ENCODE results near the gene JAG1.
"Not testable (repeated sequence)": the region's sequence is repeated elsewhere in the genome, so short reads cannot be mapped to it uniquely, and the experiment has no call there.

JAG1 gene

DNA sequence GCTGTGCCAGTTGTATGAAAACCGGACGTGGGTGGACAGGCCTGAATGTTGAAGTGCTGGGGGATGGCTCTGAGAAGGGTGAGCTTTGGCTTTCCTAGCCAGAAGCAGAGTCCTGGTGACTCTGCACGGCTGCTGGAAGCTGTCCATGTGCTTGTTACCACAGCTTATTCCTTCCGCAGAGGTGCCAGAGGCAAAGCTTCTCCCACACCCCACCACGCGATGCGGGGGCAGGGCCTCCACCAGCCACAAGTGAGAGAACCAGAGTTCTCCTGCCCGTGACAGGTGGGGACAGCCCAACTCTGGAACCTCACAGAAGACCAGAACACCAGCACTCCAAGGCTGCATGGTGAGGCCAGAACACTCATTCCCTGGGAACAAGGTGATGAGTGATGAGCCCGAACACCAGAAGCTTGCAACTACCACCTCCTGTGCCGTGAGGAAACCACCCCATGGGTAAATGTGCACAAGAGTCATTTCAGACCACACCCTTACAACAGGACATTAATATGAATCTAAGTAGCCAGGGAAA is 36.7 kb downstream of the JAG1 start:
- no peak for DNase-seq (ENCODE audit: low spot score)

DNA sequence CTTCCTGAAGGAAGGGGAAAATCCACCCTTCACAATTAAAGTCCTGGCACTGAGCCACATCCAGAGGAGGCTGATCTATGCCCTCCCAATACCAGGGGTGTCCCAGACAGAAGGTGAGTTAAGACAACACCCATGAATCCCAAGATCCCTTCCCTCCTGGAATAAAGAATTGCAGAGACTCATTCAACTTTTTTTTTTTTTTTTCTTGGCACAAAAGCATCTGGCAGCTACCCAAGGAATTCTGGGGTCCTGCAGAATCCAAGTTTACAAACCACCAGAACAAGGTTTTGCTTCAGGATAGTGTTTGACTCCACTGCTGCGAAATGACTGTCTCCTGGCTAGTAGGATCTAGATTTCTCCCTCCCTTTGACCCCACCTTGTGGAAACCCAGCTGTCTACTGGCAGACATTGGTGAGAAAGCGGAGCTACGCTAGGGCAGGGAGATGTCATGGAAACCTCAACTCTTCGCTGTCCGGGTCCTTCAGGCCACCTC is 37.4 kb downstream of the JAG1 start:
- no peak for DNase-seq (ENCODE audit: low spot score)

DNA sequence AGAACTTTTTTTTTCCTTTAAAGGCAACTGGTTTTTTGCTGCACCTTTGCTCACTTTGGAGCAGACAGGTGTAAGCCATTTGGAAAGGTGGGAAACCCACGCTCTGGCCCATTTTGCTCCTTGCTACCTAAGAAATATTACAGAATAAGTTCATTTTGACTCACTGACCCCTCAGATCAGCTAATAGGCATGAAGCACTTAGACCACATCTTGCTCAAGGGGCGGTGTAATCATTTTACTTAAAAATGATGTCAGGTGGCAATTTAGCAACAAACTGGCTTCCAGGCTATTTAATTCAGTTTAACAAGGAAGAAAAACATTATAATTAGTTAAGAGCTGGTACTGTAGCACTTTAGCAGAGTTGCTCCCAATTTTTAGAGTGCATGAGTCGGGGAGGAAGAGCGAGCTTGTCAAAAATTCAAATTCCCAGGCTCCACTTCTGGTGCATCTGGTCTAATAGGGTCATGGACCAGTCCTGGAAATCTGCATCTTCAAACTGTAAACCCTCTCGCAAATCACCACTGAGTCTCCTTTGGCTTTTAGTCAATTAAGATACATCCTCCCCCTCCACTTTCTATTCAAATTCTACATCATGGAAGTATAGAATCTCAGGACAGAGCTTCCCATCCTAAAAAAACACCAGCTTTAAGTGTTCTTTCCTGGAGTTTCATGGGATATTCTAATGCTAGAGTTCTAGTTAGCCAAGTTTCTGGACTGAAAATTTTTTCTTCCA is 38.2 kb downstream of the JAG1 start:
- DNase-seq (ENCODE audit: low spot score) = no peak

DNA sequence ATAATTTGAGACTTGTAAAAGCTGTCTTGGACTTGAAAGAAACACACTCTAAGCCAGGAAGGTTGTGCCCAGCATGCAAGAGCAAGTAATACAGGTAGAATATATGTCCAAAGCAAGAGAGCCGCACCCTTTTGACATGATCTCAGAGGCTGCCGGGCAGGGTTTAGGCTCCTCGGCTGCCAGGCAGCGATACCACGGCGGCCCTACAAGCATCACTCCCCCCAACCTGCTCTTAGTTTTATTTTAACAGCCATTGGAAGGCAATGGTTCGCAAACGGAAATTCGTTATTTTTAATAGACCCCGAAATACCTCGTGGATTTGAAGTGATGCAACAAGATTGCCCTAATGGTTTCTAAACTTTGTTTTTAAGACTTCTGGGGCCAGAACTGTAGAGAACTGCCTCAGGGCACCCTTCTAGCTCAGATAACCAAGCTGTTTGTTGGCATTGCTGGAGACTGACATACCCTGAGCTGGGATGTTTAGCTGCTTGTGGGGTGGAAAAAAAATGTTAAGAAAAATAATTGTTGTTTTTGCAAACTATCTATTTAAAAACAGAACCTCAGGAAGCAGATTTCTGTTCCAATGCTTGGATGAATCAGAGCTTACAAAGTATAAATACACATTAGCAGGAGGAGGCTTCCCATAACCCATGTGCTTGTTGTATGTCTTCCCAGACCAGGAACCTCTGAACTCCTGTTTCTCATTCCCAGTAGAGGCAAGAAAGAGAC is 39.0 kb downstream of the JAG1 start:
- DNase-seq (ENCODE audit: low spot score) = no peak

DNA sequence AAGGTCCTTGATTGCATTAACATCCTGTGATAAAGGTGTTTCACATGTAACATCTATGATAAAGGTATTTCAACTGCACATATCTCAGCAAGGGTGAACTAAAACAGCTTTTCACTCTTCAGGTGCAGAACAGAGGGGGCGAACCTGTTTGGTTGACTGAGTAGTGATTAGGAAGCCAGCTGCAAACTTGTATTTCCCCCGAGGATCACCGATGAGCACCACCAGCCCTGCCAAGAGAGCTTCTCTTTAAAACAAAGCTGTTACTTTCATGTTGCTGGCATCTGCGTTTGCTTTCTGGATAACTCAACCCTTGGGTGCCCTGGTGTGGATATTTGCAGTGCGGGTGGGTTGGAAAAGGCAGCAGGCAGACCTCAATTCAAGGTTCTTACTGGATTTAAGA is 39.6 kb downstream of the JAG1 start:
- no peak for DNase-seq (ENCODE audit: low spot score)

DNA sequence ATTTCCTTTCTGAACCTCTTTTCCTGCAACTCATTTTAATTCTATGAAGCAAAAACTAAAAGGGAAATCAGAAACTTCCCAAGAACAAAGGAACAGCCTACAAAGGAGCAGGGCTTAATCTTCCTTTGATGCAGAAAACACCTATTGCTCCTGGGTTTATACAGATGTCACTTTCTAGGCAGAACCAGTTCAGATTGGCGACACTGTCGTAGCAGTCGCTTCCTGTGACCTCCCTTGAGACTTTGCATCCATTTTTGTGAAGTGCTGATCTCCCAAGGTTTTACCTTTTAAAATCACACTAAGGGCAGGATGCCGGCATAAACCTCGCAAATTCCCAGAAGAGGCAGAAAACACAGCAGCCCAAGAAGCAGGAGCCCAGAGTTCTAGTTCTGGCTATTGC is 40.1 kb downstream of the JAG1 start:
- DNase-seq (ENCODE audit: low spot score) = no peak

DNA sequence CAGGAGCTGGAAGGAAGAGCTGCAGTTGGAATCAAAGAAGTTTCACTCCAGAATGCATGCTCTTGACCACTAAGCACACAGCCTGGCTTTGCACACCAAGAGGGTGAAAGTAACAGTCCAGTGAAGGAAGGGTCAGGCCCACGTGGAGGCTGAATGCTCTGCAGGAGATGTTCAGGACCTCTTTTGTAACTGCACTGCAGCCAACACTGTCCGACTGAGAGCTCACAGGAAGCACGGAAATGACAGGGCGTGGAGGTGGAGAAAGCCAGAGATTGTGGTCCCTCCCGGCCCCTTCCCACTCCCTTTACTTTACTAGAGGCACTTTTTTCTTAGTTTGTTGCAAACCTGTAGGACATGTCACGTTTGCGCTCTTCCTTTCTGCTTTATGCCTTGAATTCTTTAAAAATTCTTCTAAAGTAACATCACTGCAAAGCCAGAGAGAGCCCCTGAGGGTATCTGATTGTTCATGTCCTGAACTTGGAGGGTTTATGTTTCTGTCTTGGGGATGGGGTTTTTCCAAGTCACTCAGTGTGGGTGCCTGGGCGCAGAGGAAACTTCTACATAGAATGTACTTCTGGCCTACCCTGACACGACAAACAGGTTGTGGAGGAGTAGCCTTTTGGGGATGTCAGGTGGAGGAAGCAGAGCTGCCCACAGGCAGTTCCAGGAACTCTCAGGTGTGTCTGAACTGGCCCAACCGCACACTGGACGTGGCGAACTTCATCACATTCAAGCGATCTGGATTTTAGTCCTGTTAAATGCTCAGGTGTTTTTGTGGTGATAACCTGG is 40.9 kb downstream of the JAG1 start:
- DNase-seq (ENCODE audit: low spot score) = no peak

DNA sequence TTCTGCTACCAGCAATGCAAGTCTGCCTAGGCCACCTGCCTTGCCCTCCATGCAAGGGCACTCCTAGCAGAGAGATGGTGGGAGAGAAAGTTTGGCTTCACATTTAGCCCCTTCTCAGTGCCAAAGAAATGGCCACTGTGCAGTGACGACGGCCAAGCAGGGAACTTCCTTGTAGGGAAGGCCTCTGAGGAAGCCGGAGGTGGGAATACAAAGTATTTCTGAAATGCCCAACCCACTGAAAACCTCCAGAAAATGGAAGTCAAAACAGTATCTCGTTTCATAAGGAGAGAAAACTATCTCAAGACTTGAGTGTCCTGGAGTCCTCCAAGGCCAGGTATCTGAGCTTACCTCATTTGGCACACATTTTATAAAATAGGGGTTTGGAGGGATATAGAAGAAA is 42.7 kb downstream of the JAG1 start:
- no peak for DNase-seq (ENCODE audit: low spot score)

DNA sequence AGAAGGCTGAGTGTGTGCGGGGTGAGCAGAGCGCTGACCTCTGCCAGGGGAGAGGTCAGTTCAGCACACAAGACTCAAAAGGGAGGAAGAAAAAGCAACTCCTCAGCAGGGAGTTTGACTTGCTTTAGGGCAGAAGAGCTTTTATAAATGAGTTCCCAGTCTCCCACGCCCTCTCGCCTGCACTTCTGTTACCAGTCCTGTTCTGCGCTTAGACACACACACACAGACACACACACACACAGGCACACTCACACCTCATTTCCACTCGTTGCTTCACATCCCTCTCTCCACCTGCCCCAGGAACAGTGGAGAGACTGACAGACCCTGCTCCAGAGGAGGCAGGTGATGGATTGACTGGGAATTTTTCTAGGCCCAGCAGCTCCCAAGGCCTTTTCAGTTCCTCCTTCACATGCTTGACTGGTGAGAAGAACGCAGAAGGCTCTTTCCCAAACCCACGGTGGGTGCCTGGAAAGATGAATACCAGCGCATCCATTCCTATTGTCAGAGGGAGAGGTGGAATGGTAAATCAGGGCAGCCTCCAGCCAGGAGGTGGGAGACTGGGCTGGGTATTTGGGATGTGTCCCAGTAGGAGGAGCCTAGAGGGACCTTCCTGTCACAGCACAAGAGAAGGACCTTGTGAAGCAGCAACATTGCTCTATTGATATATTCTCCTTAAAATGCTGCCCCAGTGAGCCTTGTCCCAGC is 43.7 kb downstream of the JAG1 start:
- DNase-seq (ENCODE audit: low spot score) = no peak

DNA sequence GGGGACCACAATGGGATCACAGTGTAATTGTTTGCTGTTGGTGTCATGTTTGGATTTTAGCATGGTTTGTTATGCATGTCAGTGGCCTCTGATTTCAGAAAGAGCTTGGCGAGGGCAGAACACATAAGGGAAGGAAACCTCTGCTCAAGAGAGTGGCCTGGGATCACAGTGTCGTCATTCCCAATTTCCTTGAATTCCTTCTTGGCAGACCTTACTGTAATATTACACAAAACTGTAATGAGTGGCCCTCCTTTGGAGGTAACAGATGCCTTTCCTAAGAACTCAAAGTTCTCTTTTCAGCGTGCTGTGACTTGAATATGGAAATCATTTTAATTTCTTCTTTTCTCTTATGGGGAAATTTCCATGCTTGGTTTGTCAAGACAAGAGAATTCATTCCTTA is 46.9 kb downstream of the JAG1 start:
- DNase-seq (ENCODE audit: low spot score) = no peak

DNA sequence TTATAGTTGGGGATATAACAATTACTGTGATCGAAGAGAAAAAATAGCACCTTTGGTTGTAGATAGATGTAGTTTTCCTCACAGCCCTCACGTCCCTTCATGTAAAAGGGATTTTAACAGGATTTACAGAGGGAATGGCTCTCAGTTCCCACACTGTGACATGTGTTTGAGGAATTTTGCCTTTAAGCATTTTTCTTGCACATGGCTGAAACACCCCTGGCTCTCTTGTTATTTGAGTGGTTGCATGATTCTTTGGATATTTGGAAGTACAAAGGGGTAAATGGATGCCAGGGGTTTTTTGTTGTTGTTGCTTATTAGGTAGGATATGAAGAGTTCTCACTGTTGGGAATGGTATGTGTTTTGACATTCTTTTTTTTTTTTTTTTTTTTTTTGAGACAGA is 48.2 kb downstream of the JAG1 start:
- no peak for DNase-seq (ENCODE audit: low spot score)

DNA sequence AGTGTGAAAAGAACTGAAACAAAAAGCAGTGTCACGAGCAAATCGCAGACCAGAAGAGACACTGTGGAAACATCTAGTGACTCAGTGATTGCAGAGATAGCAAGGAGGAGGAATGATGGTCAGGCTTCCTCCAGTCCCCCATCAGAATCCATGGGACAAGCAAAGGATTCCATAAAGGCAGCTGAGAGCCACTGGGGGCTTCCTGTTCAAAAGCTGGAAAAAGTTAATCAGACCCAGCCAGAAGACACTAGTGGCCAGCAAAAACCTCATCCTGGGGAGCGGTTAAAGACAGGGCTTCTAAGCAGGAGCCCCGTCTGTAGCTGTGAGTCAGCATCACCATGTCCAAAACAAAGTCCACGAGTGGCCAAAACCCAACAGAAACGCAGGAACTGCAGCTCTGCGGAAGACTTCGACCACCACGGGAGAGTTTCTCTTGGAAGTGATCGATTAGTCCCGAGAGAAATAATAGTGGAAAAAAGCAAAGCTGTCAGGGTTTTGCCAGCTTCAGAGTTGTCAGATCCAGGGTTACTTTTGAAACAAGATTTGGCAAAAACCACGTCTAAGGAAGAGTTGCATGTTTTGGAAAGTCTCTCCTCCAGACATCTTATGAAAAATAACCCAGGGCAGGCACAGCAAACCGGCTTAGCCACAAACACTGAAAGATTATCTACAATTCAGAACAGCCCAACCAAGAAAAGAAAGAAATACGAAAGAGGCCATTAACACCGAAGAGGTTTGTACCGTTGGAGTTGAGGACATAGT is 51.0 kb downstream of the JAG1 start:
- no peak for DNase-seq (ENCODE audit: low spot score)

DNA sequence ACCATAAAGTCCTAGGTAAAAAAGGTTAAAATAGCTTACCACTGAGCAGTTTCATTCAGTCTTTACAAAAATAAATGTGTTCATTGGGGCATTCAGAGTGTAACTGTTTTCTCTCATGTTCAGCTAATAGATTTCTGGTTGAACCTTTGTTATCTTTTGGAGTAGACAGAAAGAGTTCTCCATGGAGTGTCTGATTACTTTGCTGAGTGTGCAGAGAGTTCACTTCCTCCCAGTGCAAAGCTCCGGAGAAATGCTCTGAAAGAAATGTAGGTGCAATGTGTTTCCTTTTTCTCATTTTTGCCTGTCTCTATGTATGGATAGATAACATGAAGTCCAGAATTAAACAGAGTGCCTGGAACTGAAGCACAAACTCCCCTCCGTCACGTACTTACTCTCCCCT is 52.6 kb downstream of the JAG1 start:
- DNase-seq (ENCODE audit: low spot score) = no peak

DNA sequence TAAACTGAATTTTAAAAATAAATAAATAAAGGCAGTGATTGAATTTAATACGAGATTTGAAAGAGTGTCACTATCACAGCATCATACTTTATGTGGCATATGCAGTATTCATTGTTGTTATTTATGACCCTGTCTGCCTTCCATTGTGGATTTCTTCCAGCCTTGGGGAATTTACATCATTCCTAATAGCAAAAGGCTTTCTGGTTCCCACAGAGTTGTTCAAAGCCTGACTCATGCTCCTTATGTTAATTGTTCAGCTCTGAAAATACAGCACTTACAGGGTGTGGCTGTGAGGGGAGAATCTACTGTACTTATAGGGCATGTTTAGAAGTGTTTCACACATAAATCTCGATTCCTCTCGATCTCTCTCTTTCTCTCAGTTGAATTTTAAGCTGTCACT is 54.4 kb downstream of the JAG1 start:
- DNase-seq (ENCODE audit: low spot score) = no peak

DNA sequence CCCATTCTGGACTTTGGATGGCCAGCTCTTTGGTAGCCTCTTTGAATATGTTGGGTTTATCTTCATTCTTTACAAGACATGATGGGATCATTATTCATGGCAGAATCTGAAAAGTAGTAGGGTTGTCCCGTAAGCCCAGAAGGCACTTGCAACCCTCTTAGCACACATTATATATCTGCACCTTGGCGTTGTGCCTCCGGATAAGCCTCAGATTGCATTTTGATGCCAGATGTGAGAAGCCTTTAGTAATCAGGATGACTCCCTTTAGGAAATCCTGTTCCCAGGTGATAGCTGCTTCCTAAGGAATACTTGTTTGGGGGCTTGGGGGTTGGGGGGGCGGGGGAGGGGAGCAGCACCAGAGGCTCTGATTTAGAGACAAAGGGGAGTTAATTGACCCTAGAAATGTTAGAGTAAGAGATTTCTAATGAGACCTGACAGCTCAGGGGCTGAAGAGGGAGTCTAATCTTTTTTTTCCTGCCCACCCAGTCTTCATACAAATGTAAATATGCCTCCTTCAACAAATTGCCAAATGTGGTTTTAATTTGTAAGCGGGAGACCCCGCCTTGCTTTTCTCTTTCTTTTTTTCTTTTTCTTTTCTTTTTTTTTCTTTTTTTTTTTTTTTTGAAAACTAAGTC is 55.1 kb downstream of the JAG1 start:
- DNase-seq (ENCODE audit: low spot score) = no peak

DNA sequence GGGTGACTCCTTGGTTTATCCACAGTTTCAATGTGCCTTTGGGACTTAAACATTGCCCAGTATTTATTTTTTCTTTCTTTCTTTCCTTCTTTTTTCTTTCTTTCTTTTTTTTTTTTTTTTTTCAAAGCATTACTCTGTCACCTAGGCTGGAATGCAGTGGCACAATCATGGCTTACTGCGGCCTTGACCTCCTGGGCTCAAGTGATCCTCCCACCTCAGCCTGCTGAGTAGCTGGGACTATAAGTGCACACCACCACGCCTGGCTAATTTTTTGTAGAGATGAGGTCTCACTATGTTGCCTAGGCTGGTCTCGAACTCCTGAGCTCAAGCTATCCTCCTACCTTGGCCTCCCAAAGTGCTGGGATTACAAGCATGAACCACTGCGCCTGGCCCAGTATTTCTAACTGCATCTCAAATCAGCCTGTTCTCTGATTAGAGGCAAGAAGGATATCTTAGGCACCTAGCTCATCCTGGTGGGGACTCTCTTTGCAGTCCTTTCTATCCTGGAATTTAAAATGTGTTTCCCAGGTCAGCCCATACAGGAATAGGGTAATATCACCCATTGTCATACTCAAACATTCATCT is 56.2 kb downstream of the JAG1 start:
- not testable (repeated sequence) for DNase-seq (ENCODE audit: low spot score)

DNA sequence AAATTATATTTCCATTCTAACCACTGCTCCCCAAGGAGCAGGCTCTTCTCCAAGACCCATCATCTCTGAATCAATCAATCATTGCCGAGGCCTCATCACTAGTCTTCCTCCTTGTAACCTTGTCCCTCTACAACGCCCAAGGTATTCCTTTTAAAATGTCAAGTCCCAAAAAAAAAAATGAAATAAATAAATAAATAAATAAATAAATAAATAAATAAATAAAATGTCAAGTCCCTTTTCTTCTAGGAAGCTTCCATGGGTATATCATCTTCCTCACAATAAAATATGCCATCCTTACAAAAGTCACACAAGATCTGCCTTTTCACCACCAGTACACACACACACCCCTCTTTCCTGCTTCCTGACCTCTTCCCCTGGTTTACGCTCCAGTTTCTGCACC is 57.6 kb downstream of the JAG1 start:
- no peak for DNase-seq (ENCODE audit: low spot score)

DNA sequence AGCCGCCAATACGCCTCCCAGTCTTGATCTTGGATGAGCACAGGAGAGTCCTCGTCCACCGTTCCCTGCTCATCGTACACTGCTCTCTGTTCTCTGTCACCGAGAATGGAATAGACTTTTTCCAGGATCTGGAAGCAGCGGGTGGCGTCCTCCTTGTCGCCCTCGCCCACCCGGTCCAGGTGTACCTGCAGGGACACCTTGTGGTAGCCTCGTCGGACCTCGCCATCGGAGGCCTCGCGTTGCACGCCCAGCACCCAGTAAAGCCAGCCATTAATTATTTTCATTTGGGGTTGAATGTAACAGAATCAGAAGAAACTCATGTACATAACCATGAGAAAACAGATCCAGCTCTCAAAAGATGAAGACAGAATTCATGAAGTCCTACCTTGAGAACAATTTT is 59.9 kb downstream of the JAG1 start:
- no peak for DNase-seq (ENCODE audit: low spot score)

DNA sequence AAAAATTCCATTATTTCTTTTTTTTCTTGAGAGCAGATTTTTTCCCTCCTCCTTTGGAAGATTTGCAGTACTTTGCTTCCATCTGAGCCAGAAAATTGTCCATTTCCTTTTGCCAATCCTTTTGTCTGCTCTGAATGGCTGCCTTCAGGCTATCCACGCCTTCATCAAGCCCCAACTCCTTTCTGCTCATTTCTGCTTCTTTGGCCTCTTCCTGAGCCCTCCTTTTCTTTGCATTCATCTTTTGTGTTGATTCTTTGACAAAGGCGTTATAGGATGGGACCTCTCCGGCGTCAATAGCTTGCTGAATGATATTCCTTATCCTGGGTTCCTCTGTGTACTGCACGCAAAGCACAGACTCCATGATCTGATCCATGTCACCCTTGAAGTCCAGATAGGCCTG is 60.4 kb downstream of the JAG1 start:
- DNase-seq (ENCODE audit: low spot score) = not testable (repeated sequence)

DNA sequence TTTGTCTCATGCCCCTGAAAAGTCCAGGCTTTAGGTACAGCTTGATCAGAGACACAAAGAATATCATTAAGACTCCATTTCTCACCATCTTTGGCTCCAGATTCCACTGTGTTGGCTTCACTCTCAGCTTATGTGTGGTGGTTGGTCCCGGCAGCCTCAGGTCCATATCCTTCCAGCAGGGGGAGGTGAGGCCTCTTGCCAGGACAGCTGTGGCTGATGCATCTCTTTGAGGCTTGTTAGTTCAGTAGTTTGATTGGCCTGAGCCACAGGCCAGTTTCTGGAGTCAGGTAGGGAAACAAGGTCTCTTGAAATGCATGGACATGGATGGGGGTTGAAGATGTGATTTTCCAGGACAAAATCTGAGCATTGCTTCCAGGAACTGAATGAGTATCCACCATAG is 62.4 kb downstream of the JAG1 start:
- DNase-seq (ENCODE audit: low spot score) = no peak
